Right atrium auricular region (tissue), 2 donors: ENCODE results near the gene PPP6R3. TPM values are rescaled to one million over a fixed set of nuclear protein-coding genes. Genes with fewer than 3 reads are reported as not detected.

Source experiments
- DNase-seq: peaks from one replicate; pipeline ENCODE4 v3.0.0-alpha.2; 2019; ENCODE audit warnings: low spot score
- H3K27ac ChIP-seq, 2 donors: fragments of 200-600 bp; sonication (generic); 1 replicate in 1 of 2; 2 replicates in 1 of 2; pipeline ENCODE4 v1.5.1; 2016 to 2019
- H3K27me3 ChIP-seq, 2 donors: fragments of 200-600 bp; sonication (generic); one replicate each; pipeline versions ENCODE4 v1.5.1 to v1.6.0; 2017 to 2019
- H3K36me3 ChIP-seq: fragments of 200-600 bp; sonication (generic); one replicate; pipeline ENCODE4 v1.5.1; 2016
- H3K4me1 ChIP-seq, 2 donors: fragments of 200-600 bp; sonication (generic); one replicate each; pipeline versions ENCODE4 v1.5.1 to v1.6.0; 2017 to 2019
- H3K4me3 ChIP-seq, 2 donors: fragments of 200-600 bp; sonication (generic); 1 replicate in 1 of 2; 2 replicates in 1 of 2; pipeline ENCODE4 v1.5.1; 2017 to 2019; ENCODE audit warnings: mild to moderate bottlenecking in 1 of 2, moderate library complexity in 1 of 2
- H3K9me3 ChIP-seq, 2 donors: fragments of 200-600 bp; sonication (generic); one replicate each; pipeline ENCODE4 v1.5.1; 2019
- CTCF ChIP-seq, 2 donors: fragments of 200-600 bp; sonication (generic); IDR thresholded peaks; one replicate each; pipeline ENCODE4 v1.5.1; 2019; ENCODE audit warnings: antibody characterized with exemption in 2 of 2
- total RNA-seq, 2 donors: library from RNA; depleted of rRNA; stranded (reverse); fragments of >200 nt; gene quantifications; one replicate each; pipeline ENCODE4 v1.1.0, GENCODE V29; 2016

PPP6R3 gene
- total RNA-seq, 2 donors from 2014 or later, result 81.1 to 95.2 TPM

GRCh38 chr11:68424981-68425865 is 35.3 kb upstream of the PPP6R3 start:
- Histone ChIP-seq H3K27ac (no peak overlapping the region), H3K4me1 (no peaks in the 10 kb centered on the region), H3K27me3 (no peaks in the 10 kb centered on the region), H3K9me3 (peaks cover 6 to 10% of the 10 kb centered on the region in 2 donors), H3K4me3 (no peak overlapping the region), H3K36me3 (peaks cover 67% of the 10 kb centered on the region)
- TF ChIP-seq CTCF (IDR thresholded peaks at IDR 0.05), result no peak
- DNase-seq, result no peak

- Histone ChIP-seq H3K4me3 (no peak overlapping the region), H3K9me3 (peaks cover 6 to 10% of the 10 kb centered on the region in 2 donors), H3K36me3 (peaks cover 70% of the 10 kb centered on the region), H3K27ac (no peak overlapping the region), H3K27me3 (no peaks in the 10 kb centered on the region), H3K4me1 (no peaks in the 10 kb centered on the region)
- DNase-seq, result no peak
- no peak for TF ChIP-seq CTCF (IDR thresholded peaks at IDR 0.05)
Measured at GRCh38 chr11:68425866-68426380, 34.6 kb upstream of the PPP6R3 start.

GRCh38 chr11:68429661-68430060 is 30.9 kb upstream of the PPP6R3 start:
- no peak overlapping the region for H3K4me3 ChIP-seq
- H3K27me3 ChIP-seq, result no peaks in the 10 kb centered on the region
- H3K27ac ChIP-seq, result no peak overlapping the region
- TF ChIP-seq CTCF (IDR thresholded peaks at IDR 0.05), result no peak
- no peak for DNase-seq
- peaks cover 0 to 20% of the 10 kb centered on the region in 2 donors for H3K4me1 ChIP-seq
- peaks cover 6 to 10% of the 10 kb centered on the region in 2 donors for H3K9me3 ChIP-seq
- H3K36me3 ChIP-seq, result peaks cover 68% of the 10 kb centered on the region

GRCh38 chr11:68430384-68430783 is 30.2 kb upstream of the PPP6R3 start:
- no peak for TF ChIP-seq CTCF (IDR thresholded peaks at IDR 0.05)
- H3K4me3 ChIP-seq, result no peak overlapping the region
- peaks cover 68% of the 10 kb centered on the region for H3K36me3 ChIP-seq
- no peak for DNase-seq
- no peak overlapping the region for H3K27ac ChIP-seq
- H3K4me1 ChIP-seq, result peaks cover 0 to 20% of the 10 kb centered on the region in 2 donors
- H3K9me3 ChIP-seq, result peaks cover 6 to 10% of the 10 kb centered on the region in 2 donors
- H3K27me3 ChIP-seq, result no peaks in the 10 kb centered on the region

GRCh38 chr11:68430801-68431200 is 29.8 kb upstream of the PPP6R3 start:
- Histone ChIP-seq H3K36me3 (peaks cover 69% of the 10 kb centered on the region), H3K27me3 (no peaks in the 10 kb centered on the region), H3K9me3 (peaks cover 6 to 10% of the 10 kb centered on the region in 2 donors), H3K4me3 (no peak overlapping the region), H3K27ac (no peak overlapping the region), H3K4me1 (peaks cover 0 to 20% of the 10 kb centered on the region in 2 donors)
- no peak for TF ChIP-seq CTCF (IDR thresholded peaks at IDR 0.05)
- no peak for DNase-seq
